GM12872 (cell line): ENCODE measurements around the gene SLC6A12.

ENCODE experiments used
- TF ChIP-seq, protein P1 (sequence below): IDR thresholded peaks from 3 replicates; pipeline ENCODE4 v1.5.1; 2011; ENCODE audit warnings: low read depth, mild to moderate bottlenecking, low read length, moderate library complexity; ENCODE audit not compliant: insufficient read depth

SLC6A12 gene

DNA sequence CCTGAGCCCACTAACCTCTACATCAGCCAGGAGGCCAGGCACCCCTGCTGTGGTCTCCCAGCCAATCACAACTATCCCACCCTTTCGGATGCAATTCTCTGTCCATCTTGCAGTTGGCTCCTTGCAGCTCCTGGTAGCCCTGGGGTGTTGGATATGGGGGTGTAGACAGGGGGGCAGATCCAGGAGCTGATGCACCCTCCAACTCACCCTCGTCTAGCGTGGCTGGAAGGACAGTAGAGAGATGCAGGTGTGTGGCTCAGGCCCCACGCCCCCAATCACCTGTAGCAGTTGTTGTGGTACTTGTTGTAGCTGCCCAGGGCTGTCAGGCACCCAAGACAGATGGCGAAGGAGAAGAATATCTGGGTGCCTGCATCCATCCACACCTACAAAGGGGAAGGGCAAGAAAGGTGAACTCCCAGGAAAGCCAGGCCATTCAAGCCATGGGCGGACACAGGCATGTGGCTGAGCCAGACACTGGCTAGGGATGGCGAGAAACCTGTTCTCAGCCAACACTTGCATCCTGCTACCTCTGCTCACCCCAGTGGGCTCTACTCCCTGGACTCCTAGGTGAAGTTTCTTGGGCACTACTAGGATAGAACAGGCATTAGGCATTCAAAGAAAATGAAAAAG, 13.4 kb upstream of the SLC6A12 start:
- TF ChIP-seq, protein P1, sequence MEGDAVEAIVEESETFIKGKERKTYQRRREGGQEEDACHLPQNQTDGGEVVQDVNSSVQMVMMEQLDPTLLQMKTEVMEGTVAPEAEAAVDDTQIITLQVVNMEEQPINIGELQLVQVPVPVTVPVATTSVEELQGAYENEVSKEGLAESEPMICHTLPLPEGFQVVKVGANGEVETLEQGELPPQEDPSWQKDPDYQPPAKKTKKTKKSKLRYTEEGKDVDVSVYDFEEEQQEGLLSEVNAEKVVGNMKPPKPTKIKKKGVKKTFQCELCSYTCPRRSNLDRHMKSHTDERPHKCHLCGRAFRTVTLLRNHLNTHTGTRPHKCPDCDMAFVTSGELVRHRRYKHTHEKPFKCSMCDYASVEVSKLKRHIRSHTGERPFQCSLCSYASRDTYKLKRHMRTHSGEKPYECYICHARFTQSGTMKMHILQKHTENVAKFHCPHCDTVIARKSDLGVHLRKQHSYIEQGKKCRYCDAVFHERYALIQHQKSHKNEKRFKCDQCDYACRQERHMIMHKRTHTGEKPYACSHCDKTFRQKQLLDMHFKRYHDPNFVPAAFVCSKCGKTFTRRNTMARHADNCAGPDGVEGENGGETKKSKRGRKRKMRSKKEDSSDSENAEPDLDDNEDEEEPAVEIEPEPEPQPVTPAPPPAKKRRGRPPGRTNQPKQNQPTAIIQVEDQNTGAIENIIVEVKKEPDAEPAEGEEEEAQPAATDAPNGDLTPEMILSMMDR, result no peak

DNA sequence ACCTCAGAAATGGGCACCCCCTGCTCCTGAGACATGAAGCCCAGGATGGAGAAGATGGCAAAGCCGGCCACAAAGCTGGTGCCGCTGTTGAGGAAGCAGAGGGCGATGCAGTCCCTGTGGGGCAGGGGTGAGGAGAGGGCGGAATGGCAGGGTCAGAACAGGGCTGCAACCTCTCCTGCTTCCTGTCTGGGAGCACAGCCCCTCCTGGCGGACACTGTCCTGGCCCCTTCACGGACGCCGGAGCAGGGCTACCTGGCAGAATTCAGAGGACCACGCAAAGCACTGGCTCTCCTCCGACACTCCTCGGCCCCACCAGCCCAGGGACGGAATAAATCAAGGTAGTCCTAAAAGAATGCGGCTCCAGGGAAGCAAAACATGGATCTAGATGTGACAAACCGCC, 12.4 kb upstream of the SLC6A12 start:
- TF ChIP-seq, protein P1, result no peak

DNA sequence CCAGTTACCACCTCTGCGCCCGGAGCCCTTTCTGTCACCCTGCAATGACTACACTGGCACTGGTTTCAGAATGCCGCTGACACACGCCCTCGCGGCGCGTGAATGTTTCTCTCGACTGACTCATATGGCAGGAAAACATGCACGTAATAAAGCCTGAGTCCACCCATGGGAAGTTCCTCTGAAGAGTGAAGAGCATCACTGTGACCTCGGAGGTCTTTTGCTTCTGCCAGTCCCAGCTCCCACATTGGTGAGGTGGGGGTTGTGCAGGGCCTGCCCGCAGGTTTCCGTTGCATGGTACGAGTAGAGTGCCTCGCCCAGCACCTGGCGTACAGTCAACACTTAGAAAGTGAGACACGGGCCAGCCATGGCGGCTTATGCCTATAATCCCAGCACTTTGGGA, 11.1 kb upstream of the SLC6A12 start:
- TF ChIP-seq, protein P1, result no peak

DNA sequence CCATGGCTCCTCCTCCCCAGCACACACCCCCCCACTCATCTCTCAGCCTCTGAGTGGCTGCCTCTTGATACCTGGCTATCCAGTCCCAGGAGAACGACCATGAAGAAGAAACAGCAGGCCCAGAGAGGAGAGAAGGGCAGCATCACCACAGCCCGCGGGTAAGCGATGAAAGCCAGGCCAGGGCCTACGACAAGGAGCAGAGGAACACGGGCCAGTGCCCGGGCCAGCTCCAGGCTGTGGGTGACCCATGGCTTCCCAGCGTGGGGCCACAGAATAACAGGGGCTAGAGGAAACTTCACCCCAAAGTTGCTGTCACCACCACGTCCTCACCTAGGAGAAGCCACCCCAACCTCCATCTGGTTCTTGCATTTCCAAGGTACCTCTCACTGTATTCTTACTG, 10.4 kb upstream of the SLC6A12 start:
- TF ChIP-seq, protein P1, result no peak

DNA sequence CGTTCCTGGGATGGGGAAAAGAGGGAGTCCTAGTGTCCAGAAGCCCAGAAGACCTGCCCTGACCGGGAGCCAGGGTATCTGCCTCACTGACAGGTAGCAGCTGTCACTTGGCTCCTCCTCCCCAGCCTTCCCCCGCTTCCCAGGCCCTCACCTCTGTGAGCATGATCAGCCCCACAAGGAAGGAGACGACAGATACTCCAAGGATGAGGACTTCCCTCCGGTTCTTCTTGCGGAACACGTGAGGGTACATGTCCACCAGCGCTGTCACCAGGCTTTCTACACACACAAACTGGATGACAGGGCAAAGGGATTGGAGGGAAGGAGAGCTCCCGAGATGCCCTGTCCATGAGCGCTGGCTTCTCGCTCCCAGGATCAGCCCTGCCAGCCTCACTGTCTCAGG, 9.9 kb upstream of the SLC6A12 start:
- TF ChIP-seq, protein P1, result no peak

DNA sequence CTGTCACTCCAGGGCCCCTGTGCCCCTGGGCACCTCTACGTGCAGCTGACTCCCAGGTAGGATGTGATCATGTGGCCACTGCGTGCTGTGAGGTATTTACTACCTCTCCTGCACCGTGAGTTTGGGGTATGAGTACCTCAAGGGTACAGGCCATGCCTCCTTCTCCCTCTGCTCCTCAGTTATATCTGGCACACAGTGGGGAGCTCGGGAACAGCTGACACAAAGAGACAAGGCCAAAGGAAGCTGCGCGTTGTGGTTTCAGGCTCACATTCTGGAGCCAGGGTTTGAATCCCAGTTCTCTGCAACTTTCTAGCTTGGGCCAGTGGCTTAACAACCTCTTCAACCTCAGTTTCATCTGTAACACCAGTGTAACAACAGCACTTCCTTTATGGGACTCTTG, 7.8 kb upstream of the SLC6A12 start:
- TF ChIP-seq, protein P1, result no peak

DNA sequence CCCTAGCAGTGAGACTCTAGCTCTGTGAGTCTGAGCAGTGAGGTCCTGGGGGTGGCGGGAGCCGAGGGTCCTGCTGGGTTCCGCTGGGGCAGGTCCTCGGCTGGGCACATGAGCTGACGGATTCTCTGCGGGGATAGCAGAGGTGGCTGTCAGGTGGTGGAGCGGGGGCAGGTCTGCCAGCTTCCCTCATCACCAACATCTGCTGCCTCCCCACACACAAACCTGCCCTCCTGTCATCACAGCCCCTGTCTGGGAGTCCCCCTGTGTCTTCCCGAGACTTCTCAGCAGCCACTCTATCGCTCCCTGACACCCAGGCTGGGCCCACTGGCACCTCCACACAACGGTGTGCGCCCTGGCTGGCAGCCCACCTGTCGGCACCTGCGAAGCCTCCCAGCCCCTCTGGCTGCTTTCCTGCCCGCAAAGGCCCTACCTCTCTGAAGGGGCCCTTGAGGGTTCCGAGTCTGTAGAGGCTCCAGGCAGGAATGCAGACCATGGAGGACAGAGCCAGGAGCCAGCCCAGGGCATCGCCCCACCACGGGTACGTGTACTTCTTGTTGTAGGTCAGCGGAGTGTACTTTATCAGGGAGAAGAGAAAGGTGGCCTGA, 7.1 kb upstream of the SLC6A12 start:
- TF ChIP-seq, protein P1, result no peak
